Esophagus squamous epithelium (tissue), 4 donors: ENCODE data around the gene NDUFAF7.
"Not testable (repeated sequence)": the region's sequence is repeated elsewhere in the genome, so short reads cannot be mapped to it uniquely, and the experiment has no call there.

Experiments used
- CTCF ChIP-seq, 6 experiments: fragments of 450-650 bp in 4 of 6; fragments of 200-600 bp in 2 of 6; sonication (generic) in 2 of 6; IDR thresholded peaks; one replicate each; pipeline ENCODE4 v1.5.1; 2016 to 2019; ENCODE audit warnings: antibody characterized with exemption in 6 of 6, mild to moderate bottlenecking in 4 of 6, moderate library complexity in 4 of 6
- POLR2A ChIP-seq, 4 donors: fragments of 450-650 bp; IDR thresholded peaks; one replicate each; pipeline ENCODE4 v1.6.1; 2017; ENCODE audit warnings: antibody characterized with exemption in 4 of 4, mild to moderate bottlenecking in 4 of 4, moderate library complexity in 3 of 4

GRCh38 chr2:37225129-37225528, 6.3 kb upstream of the NDUFAF7 start:
- not testable (repeated sequence) for TF ChIP-seq CTCF, POLR2A (IDR thresholded peaks at IDR 0.05)
